ENCODE data around the gene B9D2.

DNA sequence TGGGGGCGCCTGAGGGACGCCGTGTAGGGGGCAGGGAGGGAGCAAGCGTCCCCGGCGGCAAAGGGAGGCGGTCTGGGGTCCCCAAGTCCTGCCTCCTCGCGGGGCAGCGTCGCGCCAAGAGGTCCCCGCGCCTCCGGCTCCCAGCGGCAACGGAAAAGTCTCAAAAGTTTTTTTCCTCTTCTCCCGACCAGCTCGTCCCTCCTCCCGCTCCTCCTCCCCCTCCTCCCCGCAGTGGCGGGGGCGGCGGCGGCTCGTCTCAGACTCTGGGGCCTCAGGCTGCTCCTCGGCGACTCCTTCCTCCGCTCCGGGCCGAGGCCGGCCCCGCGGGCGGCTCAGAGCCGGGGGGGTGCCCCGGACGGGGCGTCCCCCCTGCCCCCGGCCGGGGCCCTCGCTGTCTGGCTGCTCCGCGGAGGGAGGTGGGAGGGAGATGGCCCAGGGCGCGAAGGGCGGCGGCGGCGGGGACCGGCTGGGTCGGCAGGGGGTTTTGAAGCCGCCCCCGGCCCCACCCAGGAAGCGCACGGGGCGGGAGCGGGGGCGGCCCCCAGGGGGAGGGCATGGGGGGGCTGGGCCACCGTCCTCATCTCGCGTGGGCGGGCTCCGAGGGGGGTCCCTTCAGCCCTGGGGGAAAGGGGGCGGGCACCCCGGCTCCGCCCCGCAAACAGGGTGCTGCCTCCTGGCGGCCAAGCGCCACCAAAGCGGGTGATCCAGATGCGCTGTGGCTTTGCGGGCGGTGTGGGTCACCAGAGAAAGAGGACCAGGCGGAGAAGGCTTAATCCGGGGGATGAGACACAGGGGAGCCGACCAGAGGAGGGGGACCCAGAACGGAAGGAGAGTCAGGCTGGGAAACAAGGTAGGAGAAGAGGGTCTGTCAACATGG is 10.2 kb downstream of the B9D2 start, which contains the start of gene TGFB1:
- TF ChIP-seq, protein P1, sequence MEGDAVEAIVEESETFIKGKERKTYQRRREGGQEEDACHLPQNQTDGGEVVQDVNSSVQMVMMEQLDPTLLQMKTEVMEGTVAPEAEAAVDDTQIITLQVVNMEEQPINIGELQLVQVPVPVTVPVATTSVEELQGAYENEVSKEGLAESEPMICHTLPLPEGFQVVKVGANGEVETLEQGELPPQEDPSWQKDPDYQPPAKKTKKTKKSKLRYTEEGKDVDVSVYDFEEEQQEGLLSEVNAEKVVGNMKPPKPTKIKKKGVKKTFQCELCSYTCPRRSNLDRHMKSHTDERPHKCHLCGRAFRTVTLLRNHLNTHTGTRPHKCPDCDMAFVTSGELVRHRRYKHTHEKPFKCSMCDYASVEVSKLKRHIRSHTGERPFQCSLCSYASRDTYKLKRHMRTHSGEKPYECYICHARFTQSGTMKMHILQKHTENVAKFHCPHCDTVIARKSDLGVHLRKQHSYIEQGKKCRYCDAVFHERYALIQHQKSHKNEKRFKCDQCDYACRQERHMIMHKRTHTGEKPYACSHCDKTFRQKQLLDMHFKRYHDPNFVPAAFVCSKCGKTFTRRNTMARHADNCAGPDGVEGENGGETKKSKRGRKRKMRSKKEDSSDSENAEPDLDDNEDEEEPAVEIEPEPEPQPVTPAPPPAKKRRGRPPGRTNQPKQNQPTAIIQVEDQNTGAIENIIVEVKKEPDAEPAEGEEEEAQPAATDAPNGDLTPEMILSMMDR (conservative IDR thresholded peaks at IDR 0.05 in 1 of 2, IDR thresholded peaks at IDR 0.05 in 1 of 2; ENCODE audit: low read depth in 1 of 2, low read length in 2 of 2): peak; percentile 80 to 83
- TF ChIP-seq EZH2 (IDR thresholded peaks at IDR 0.05; ENCODE audit: low read length, missing control alignments): no peak
